Measurements from ENCODE around the gene TSPAN2. TPM values are rescaled to one million over a fixed set of nuclear protein-coding genes. Genes with fewer than 3 reads are reported as not detected.
"Not testable (repeated sequence)": the region's sequence is repeated elsewhere in the genome, so short reads cannot be mapped to it uniquely, and the experiment has no call there.

TSPAN2 gene
- total RNA-seq, 2 donors from 2014 or later, result 11.1 to 17.4 TPM

GRCh38 chr1:115023593-115023992 is 65.7 kb downstream of the TSPAN2 start:
- Histone ChIP-seq H3K4me1 (no peaks in the 10 kb centered on the region), H3K27ac (no peak overlapping the region), H3K27me3 (no peaks in the 10 kb centered on the region), H3K9me3 (no peaks in the 10 kb centered on the region), H3K36me3 (no peaks in the 10 kb centered on the region), H3K4me3 (no peak overlapping the region)
- no peak for TF ChIP-seq CTCF (IDR thresholded peaks at IDR 0.05)
- DNase-seq (ENCODE audit: low spot score), result no peak

- Histone ChIP-seq H3K4me3 (no peak overlapping the region), H3K9me3 (no peaks in the 10 kb centered on the region), H3K36me3 (no peaks in the 10 kb centered on the region), H3K27me3 (no peaks in the 10 kb centered on the region), H3K27ac (no peak overlapping the region), H3K4me1 (no peaks in the 10 kb centered on the region)
- DNase-seq (ENCODE audit: low spot score), result no peak
- TF ChIP-seq CTCF (IDR thresholded peaks at IDR 0.05), result no peak
Observed at GRCh38 chr1:115021145-115021544, 68.2 kb downstream of the TSPAN2 start.

GRCh38 chr1:115019549-115019948 is 69.8 kb downstream of the TSPAN2 start:
- H3K4me1 ChIP-seq; H3K27ac ChIP-seq; H3K4me3 ChIP-seq; H3K36me3 ChIP-seq; H3K27me3 ChIP-seq; DNase-seq (ENCODE audit: low spot score); H3K9me3 ChIP-seq: not testable (repeated sequence)

- Histone ChIP-seq H3K27ac (no peak overlapping the region), H3K9me3 (no peaks in the 10 kb centered on the region), H3K4me3 (no peak overlapping the region), H3K27me3 (no peaks in the 10 kb centered on the region), H3K4me1 (no peaks in the 10 kb centered on the region), H3K36me3 (no peaks in the 10 kb centered on the region)
- DNase-seq (ENCODE audit: low spot score), result no peak
- no peak for TF ChIP-seq CTCF (IDR thresholded peaks at IDR 0.05)
Observed at GRCh38 chr1:115013792-115014191, 75.5 kb downstream of the TSPAN2 start.

GRCh38 chr1:115012434-115012833 is 76.9 kb downstream of the TSPAN2 start:
- no peak overlapping the region for H3K4me3 ChIP-seq
- H3K27me3 ChIP-seq, result no peaks in the 10 kb centered on the region
- no peaks in the 10 kb centered on the region for H3K36me3 ChIP-seq
- H3K4me1 ChIP-seq, result no peaks in the 10 kb centered on the region
- no peak for TF ChIP-seq CTCF (IDR thresholded peaks at IDR 0.05)
- DNase-seq (ENCODE audit: low spot score), result no peak
- no peaks in the 10 kb centered on the region for H3K9me3 ChIP-seq
- H3K27ac ChIP-seq, result no peak overlapping the region

- H3K4me1 ChIP-seq, result no peaks in the 10 kb centered on the region
- DNase-seq (ENCODE audit: low spot score), result no peak
- no peak overlapping the region for H3K27ac ChIP-seq
- H3K36me3 ChIP-seq, result no peaks in the 10 kb centered on the region
- TF ChIP-seq CTCF (IDR thresholded peaks at IDR 0.05), result no peak
- H3K9me3 ChIP-seq, result no peaks in the 10 kb centered on the region
- H3K4me3 ChIP-seq, result no peak overlapping the region
- no peaks in the 10 kb centered on the region for H3K27me3 ChIP-seq
Observed at GRCh38 chr1:115012006-115012405, 77.3 kb downstream of the TSPAN2 start.
